EL (cell line): Measurements from ENCODE around the gene RPL7L1.
"Not testable (repeated sequence)": the region's sequence is repeated elsewhere in the genome, so short reads cannot be mapped to it uniquely, and the experiment has no call there.

Experiments
- DNase-seq: peaks from one replicate; pipeline ENCODE4 v3.0.0-alpha.2; 2016

Gene RPL7L1

DNA sequence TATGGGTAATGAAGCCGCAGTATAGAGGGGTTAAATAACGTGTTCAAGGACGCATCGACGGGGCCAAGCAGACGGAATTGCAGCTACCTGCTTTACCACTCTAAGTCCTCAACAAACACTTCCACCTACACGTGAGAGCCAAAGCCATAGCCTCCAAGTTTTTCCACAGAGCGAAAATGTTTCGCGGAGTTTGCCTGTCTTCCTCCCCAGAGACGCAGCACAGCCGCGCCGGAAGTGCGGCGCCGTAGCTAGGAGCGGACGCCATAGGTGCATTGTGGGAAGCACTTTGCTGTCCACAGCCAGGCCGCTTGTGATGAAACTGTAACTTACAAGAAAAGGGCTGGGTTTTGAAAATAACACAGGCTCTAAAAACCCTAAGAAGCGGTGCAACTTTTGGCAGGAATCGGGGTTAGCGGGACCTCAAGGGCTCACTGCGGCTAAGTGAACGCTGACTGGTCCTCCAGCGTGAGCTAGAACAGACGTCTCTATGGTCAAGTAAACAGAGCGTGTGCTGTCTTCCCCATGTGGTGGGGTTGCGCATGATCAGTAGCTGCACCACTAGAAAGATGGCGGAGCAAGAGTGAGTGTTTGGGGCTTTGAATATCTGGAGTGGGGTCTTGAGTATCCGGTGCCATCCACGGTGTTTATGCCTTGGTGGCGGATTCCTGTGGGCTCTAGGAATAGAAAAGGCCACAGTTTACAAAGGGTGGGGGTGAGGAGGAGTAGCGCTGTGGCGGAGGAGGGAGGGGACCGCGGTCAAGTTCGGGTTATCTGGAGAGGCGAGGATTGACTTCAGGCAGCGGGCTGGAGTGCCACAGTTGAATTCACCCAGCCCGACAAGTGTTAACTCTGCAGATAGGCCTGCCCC, at the start of gene RPL7L1:
TSS of gene RPL7L1 (plus strand) at position 245 of the 868 bp plus-strand sequence. CDS start at position 540, 295 bp downstream.
- DNase-seq: peak; percentile 90

DNA sequence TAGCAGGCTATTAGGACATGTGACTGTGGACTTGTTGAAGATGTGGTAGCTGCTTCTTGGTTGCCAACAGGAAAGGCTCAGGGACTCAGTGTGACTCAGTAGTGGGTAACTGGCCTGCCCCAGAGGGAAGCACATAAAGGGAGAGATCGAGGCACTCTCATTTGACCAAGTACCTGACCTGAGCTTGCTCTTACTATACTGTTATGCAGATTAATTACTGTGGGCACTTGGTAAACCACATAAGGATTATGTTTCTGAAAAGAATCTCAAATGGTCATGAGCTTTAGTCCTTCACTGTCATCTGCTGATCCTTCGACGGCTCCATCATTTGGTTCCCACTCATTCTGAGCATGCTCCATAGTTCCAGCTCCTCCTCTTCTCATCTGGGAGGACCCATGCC, 48.2 kb upstream of the RPL7L1 start:
- no peak for DNase-seq

DNA sequence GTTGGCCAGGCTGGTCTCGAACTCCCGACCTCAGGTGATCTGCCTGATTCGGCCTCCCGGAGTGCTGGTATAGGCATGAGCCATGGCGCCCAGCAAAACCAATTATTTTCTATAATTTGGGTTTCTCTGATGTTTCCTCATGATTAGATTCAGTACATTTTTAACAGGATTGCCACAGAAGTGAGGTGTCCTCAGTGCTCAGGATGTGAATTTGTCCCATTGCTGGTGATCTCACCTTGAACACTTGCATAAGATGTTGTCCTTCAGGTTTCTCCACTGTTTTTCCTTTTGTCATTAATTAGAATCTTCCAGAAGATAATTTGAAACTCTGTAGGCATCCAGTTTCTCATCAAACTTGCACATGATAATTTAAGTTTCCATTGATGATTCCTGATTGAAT, 45.4 kb upstream of the RPL7L1 start:
- no peak for DNase-seq

DNA sequence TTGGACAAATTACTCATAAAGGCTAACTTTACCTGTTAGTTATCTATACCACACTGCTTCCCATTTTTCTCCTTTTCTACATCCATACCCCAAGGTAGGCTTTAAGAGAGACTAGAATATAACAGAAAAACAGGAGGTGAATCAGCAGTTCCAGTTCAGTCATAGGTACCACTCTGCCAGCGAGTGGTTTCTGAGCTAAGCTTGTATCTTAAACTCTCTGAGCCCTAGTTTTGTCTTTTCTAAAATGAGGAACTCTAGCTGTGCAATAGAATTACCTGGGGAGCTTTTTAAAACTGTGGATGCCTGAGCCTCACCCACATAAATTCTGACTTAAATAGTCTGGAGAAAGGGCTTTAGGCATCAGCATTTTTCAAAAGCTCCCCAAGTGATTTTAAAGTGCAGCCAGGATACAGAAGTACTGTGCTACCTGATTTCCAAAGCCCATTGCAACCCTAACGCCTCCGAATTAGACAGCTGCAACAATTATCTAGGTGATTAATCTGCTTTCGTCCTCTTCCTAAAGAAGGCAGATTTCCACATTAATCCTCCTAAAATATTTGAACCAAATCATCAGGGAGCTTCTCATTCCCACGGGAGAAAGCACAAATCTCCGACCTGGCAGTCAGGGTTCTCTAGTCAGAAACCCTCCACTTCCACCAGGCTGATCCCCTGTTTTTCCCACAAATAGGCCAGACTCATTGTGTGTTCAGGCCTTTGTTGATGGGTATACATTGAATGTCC, 37.4 kb upstream of the RPL7L1 start:
- DNase-seq: no peak

DNA sequence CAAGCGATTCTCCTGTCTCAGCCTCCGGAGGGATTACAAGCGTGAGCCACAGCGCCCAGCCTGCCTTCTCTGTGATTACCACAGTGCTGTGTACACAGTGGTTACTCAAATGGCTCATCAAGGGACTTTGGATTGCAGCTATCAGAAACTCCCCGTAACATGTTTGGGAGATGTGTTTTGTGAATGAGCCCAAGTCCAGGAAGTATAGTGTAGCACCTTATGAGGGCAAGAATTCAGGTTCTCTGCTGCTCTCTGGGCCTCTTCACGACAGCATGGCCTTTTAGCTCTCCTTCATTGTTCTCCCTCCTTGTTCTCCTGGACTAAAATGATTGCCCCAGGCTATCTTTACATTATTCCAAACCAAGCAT, 34.1 kb upstream of the RPL7L1 start:
- no peak for DNase-seq

DNA sequence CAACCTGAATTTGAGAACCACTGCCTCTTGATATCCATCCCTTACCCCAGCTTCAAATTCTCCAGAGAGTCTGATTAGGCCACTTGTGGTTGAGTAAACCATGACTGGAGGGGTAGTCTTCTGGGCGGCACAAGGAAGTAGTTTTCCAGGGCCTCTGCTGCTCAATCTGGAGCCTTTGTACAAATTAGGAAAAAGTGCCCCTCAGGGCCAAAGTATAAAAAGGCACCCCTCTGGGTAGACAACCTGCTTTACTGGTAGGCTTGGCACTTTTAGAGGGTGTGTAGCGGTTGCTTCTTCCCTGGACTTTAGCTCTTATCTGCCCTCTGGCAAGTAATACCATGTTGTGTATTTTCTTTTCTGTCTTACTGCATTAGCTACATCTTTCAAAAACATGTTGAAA, 32.9 kb upstream of the RPL7L1 start:
- DNase-seq: no peak

DNA sequence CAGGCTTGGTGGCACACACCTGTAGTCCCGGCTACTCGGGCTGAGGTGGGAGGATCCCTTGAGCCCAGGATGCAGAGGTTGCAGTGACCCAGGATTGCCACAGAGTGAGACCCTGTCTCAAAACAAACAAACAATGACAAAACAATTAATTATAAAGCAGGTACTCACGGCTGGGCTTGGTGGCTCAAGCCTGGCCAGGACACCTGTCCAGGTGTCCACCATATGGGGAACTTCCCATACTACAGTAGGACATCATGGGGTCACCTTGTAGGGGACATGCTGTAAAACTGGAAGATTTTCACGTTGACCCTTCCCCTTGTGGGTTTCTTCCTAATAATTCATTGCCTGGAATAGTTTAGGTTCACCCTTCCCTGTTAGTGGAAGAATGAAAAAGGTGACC, 30.7 kb upstream of the RPL7L1 start:
- no peak for DNase-seq

DNA sequence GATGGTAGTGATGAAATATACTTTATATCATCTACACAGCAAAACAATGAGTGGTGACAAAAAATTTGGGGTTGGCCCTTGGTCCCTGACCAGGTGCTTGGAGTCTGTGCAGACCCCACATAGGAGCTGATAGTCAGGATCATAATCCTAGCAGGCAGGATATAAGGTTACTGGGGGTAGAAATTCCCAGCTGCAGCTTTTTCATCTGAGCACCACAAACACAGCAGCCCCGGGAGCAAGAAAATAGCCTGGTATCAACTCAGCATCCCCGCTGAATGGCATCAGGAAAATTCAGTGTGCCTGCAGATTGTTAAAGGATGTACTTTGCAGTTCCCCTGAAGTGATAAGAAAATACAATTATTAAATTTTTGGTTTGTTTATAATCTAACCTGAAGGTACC, 27.8 kb upstream of the RPL7L1 start:
- no peak for DNase-seq

DNA sequence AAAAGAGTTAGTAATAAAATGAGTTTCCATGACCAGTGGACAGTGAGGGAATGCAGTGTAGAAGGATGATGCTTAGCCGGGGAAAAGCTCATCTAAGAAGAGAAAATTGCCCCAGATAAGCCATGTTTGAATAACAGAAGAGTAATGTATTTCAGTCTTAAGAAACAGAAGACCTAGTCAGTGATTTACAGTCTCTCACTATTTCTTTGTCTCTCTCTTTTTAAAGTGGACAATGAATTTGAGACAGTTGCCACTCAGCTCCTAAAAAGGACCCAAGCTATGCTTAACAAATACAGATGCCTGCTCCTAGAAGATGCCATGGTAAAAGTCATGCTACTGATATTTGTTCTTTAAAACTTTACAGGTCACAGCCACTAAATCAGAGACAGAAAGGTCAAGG, 19.4 kb upstream of the RPL7L1 start:
- DNase-seq: no peak

DNA sequence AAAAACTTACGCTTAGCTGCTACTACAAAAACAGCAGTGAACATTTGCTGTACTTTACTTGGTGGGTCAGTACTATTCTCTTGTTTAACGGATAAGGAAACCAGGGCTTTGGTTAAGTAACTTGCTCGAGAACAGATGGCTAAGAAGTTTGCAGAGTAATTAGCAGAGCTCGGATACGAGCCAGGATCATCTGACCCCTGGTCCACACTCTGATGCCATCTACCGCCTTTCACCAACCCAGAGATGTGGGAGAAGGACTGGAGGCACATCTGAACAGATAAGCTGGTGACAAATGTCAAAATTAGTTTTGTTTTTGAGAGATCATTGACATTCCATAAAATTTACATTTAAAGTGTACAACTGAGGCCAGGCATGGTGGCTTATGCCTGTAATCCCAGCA, 18.9 kb upstream of the RPL7L1 start:
- no peak for DNase-seq

DNA sequence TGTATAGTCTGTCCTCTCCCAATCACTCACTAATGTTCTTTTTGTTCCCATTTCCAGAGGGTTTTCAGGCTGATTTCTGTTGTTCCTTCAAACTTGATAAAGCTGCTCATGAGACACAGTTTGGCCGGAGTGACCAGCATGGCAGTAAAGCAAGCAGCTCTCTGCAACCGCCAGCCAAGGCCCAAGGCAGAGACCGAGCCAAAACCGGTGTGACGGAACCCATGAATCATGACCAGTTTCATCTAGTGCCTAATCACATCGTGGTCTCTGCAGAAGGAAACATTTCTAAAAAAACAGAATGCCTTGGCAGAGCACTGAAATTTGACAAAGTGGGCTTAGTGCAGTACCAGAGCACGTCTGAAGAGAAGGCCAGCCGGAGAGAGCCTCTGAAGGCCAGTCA, 14.8 kb upstream of the RPL7L1 start:
- no peak for DNase-seq

DNA sequence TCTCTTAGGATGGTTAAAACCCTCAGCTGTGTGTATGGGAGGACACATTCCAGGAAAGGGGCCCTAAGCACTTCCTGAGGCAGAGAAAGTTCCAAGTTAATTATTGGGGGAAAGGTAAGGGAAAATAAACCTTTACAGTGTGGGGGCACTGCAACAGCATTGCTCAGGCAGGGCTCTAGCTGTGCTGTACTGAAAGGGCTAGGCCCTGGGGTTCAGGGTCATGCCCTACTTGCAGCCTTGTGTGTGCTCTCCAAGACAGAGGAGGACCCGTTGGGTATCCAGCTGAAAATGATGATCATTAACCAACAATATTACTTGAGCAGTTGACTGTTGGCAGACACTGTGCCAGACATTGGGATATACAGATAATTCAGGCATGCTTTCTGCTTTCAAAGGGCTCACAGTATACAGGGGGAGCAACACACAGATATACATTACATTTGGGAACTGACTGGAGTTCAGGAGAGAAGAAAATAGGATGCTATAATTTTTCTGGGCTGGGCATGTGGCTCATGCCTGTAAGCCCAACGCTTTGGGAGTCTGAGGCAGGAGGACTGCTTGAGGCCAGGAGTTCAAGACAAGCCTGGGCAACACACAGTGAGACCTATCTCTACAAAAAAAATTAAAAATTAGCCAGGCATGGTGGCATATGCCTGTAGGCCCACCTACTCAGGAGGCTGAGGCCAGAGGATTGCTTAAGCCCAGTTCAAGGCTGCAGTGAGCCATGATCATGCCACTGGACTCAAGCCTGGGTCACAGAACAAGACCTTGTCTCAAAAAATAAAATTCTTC, 9.1 kb upstream of the RPL7L1 start:
- no peak for DNase-seq

DNA sequence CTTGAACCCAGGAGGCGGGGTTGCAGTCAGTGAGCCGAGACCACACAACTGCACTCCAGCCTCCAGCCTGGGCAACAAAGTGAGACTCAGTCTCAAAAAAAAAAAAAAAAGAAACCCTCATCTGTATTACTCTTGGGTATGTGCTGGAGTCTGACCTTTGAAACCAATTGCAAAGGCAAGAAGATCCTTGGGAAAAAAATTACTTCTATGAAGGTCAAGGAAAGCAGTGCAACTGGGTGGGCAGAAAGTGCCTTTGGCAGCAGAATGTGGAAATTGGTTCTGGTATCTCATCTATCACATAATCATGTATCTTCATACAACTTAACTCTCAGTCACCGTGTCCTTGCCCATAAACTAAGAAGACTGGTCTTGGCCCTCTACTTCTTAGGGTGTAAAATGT, 7.7 kb upstream of the RPL7L1 start:
- DNase-seq: no peak

DNA sequence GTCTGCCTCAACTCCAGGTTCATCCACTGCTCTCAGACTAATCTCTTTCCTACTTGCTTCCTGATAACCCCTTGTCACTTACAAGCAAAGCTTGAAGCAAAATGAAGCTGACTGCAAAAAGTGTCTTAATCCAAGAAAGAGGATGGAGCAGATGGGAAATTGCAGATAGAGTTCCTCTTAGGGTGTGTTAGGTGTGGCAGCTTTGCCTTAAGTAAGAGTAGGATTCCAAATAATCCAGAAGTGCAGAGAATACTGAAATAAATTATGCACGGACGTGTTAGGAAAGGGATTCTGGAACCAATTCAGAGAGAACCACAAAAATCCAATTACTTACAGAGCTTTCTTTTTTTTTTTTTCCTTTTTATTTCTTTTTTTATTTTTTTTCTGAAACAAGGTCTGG, 6.1 kb upstream of the RPL7L1 start:
- no peak for DNase-seq

DNA sequence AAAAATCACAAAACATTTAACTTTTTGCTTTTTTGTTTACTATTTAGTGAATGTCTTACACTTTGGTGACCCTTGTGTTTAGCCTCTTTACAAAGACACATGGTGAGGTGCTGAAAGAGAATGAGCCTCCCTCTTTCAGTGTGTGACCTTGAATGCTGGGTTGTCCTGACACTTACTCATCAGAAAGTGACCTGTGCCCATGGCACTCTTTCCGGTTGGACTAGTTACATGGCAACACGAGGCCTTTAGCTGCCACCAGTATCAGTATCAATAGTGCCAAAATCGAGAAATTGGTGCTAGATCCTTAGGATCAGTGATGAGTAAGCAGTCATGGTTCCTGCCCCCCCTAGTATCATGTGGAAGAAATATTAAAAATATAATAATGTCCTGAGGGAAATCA, 1.7 kb upstream of the RPL7L1 start:
- no peak for DNase-seq

DNA sequence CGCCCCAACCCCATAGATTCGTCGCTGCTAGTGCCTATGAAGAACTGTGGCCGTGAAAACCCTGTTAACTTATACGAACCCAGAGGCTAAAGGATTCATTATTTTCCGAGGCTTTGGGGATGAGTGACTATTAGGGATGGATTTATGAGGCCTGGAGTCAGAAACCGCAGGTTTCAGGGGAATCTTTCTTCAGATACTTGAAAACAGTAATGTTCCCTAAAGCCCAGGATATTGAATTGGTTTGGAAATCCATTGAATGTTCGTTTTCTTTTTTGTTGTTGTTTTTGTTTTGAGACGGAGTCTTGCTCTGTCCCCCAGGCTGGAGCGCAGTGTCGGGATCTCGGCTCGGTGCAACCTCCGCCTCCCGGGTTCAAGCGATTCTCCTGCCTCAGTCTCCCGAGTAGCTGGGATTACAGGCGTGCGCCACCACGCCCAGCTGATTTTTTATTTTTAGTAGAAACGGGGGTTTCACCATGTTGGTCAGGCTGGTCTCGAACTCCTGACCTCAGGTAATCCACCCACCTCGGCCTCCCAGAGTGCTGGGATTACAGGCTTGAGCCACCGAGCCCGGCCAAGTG, 913 bp downstream of the RPL7L1 start:
- DNase-seq: not testable (repeated sequence)

DNA sequence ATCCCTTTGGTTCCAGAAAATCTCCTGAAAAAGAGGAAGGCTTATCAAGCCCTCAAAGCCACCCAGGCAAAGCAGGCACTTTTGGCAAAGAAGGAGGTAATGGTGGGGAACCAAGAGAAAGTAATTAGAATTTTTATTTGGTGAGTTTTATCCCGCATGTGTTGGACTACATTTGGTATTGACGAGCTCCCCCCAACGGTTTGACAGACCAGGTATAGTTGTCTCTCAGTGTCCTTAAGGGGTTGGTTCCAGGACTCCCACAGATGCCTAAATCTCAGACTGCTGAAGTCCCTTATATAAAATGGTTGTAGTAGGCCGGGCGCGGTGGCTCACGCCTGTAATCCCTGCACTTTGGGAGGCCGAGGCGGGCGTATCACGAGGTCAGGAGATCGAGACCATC, 1.5 kb downstream of the RPL7L1 start:
- DNase-seq: not testable (repeated sequence)

DNA sequence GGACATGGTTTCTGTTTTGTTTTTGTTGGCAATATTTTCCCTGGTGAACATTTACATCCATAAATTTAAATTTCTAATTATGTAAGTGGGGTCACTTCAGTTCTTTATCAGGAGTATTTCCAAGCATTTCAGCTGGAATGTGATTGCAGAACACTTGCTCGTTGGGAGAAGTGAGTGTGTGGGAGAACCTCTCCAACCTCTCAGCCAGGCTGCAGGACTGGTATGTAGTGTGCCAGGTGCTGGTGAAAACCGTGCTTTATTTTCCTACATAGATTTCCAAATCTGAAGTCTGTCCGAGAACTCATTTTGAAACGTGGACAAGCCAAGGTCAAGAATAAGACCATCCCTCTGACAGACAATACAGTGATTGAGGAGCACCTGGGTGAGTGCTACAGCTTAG, 6.3 kb downstream of the RPL7L1 start:
- no peak for DNase-seq

DNA sequence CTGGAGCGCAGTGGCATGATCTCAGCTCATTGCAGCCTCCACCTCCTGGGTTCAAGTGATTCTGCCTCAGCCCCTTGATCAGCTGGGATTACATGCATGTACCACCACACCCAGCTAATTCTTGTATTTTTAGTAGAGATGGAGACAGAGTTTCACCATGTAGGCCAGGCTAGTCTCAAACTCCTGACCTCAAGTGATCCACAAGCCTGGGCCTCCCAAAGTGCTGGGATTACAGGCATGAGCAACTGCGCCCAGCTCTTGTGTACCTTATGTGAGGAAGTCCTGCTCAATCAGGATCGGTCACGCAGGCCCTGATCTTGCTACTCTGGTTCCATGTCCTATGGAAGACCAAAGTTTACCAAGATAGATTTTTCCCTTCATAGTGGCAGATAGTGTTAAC, 8.8 kb downstream of the RPL7L1 start:
- not testable (repeated sequence) for DNase-seq

DNA sequence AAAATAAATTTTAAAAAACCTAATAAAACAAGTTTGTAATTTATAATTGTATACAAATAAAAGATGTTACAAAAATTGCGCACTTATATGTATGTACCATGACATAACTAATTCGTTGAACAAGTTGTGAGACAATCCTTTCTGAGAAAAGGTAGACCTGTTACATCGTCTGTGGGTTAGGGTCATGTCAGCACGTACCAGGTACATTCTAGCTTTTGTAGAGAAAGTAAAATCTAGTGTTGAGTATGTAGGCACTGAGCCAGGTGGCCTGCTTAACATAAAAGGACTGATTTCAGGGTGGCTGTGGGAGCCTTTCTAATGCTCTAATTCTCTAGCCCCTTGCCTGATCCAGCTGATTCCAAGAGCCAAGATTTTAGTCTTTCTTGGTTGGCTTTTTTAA, 10.4 kb downstream of the RPL7L1 start:
- no peak for DNase-seq

DNA sequence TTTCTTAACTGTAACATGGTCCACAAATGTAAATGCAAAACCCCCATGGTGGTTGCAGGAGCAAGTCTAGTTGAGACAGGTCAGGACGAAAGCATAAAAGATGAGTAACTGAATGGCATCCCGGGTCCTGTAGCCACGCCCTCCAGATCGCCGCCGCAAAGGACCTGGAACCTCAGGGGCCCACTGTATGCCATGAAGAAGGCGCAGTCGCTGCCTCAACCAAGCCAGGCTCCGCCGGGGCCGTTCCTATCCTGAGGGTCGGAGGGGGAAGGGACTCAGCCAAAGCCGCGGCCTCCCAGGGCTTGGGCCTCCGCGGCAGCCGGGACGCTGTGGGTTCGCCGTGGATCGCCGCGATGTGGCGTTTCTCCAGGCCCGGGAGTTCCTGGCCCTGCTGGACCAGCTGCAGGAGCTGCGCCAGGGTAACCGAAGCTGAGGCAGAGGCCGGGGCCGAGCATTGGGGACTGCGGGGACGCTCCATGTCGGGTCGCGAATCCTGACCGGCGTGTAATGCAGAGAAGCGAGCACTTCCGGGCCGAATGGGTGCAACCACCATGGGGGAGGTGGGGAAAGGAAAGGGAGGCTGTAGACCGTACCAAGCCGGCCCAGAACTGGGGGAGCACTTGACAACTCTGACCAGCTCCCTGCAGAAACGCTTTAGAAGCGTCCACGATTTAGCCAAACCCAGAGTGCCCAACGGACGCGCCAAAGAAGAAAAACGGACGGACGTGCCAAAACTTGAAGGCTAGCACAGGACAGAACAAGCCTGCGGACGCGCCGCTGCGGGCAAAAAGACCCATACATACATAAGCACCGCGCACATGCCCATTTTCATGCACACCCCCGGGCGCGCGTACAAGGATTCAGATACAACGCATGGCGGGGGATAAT, 11.1 kb downstream of the RPL7L1 start:
- DNase-seq: peak; percentile 98

DNA sequence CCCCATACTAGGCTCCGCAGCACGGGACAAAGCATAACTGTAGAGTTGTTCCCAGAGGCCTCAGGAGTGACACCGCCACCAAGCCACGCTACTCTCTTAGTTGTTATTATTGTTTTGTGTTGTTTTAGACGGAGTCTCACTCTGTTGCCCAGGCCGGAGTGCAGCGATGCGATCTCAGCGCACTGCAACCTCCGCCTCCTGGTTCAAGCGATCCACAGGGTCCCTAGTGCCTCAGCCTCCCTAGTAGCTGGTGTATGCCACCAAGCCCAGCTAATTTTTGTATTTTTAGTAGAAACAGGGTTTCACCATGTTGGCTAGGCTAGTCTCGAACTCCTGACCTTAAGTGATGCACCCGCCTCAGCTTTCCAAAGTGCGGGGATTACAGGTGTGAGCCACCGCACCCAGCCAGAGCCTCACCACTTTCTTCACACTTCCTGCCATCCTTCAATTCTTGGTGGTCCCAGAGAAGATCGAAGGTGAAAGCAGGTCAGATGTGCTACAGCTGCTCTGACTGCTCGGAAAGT, 11.8 kb downstream of the RPL7L1 start:
- DNase-seq: no peak
